A673 (cell line): ENCODE results near the gene BEST4. TPM values are rescaled to one million over a fixed set of nuclear protein-coding genes. Genes with fewer than 3 reads are reported as not detected.

Experiments
- BruUV-seq: library from RNA; stranded (reverse); fragments of 400-500 nt; replicated peaks from 2 replicates; lab custom pipeline; 2021; lab: Mats Ljungman, UMichigan
- CTCF ChIA-PET: fragments of 300-600 bp; sonication (Branson Sonifier 250); formaldehyde crosslinking; loops from one replicate; lab custom pipeline; 2022; ENCODE audit warnings: antibody characterized with exemption; lab: Charles Lee
- POLR2A ChIA-PET: fragments of 300-600 bp; sonication (Branson Sonifier 250); formaldehyde crosslinking; loops from one replicate; lab custom pipeline; 2022; ENCODE audit warnings: antibody characterized with exemption; ENCODE audit not compliant: low non-redundant PET; lab: Charles Lee
- DNase-seq: peaks from one replicate; pipeline ENCODE4 v3.0.0-alpha.2; 2015; ENCODE audit warnings: low spot score
- H3K27ac ChIP-seq: fragments of 200-600 bp; sonication (generic); 2 replicates; pipeline ENCODE4 v1.5.1; 2016; ENCODE audit warnings: mixed run types, low read depth, mild to moderate bottlenecking, mixed read lengths, antibody characterized with exemption, low read length; ENCODE audit not compliant: poor library complexity, severe bottlenecking
- H3K27me3 ChIP-seq: fragments of 200-600 bp; sonication (generic); replicated peaks from 2 replicates; pipeline ENCODE4 v1.6.1; 2017; ENCODE audit warnings: mixed run types, low read depth, mild to moderate bottlenecking, mixed read lengths, antibody characterized with exemption, low read length; ENCODE audit not compliant: insufficient read depth, poor library complexity
- H3K36me3 ChIP-seq: fragments of 200-600 bp; sonication (generic); 2 replicates; pipeline ENCODE4 v1.6.1; 2016; ENCODE audit warnings: mixed run types, mild to moderate bottlenecking, mixed read lengths, antibody characterized with exemption, low read length; ENCODE audit not compliant: insufficient read depth, poor library complexity, severe bottlenecking
- H3K4me1 ChIP-seq: fragments of 200-600 bp; sonication (generic); 2 replicates; pipeline ENCODE4 v1.6.1; 2017; ENCODE audit warnings: mixed run types, mild to moderate bottlenecking, mixed read lengths, antibody characterized with exemption, low read length; ENCODE audit not compliant: insufficient read depth, poor library complexity, severe bottlenecking
- H3K4me3 ChIP-seq: fragments of 200-600 bp; sonication (generic); 2 replicates; pipeline ENCODE4 v1.5.1; 2016; ENCODE audit warnings: low read depth, mixed run types, mild to moderate bottlenecking, mixed read lengths, low read length; ENCODE audit not compliant: poor library complexity, severe bottlenecking
- H3K9me3 ChIP-seq: fragments of 200-600 bp; sonication (generic); 2 replicates; pipeline ENCODE4 v1.6.1; 2016; ENCODE audit warnings: mixed run types, low read depth, mild to moderate bottlenecking, mixed read lengths, antibody characterized with exemption, low read length; ENCODE audit not compliant: poor library complexity, severe bottlenecking
- EZH2 ChIP-seq: fragments of 200-600 bp; sonication (generic); IDR thresholded peaks from 2 replicates; pipeline ENCODE4 v1.6.1; 2017; ENCODE audit warnings: borderline replicate concordance, low read depth, mild to moderate bottlenecking, mixed read lengths, antibody characterized with exemption, low read length; ENCODE audit not compliant: poor library complexity, severe bottlenecking
- intact Hi-C: fragments of 100-400 bp; cut with micrococcal nuclease; formaldehyde crosslinking; loops from one replicate; pipeline ENCODE4 v1.10.0; 2022; ENCODE audit not compliant: unreplicated experiment
- total RNA-seq: library from RNA; stranded (reverse); gene quantifications from 2 replicates; pipeline ENCODE4 v1.2.3, GENCODE V29; 2021
- TF ChIP-seq, protein P1 (sequence below): fragments of 300-800, 200-600 bp; sonication (generic); conservative IDR thresholded peaks from 2 replicates; pipeline ENCODE4 v1.5.1; 2017; ENCODE audit warnings: low read depth, mild to moderate bottlenecking, antibody characterized with exemption, low read length, moderate library complexity, mixed read lengths

Gene BEST4
- total RNA-seq, 1 experiment from 2014 or later, result not detected

GRCh38 chr1:44786841-44787426, 1.0 kb downstream of the BEST4 start:
- intact Hi-C loops, result loop anchor here (5.0 kb wide), 1 partner anchor 225 kb away; the partner anchor contains the start of genes HECTD3 and UROD
- peaks cover 12% of the 10 kb centered on the region for H3K4me1 ChIP-seq
- no peaks in the 10 kb centered on the region for H3K27me3 ChIP-seq
- ChIA-PET CTCF (interaction anchor here (0.6 to 1.3 kb wide), 3 partner anchors 13 to 513 kb away, joined by 3 to 6 read pairs (median 3); partner anchors contain the start of gene PLK3), POLR2A (interaction anchor here (0.5 kb wide), 1 partner anchor 734 kb away, joined by 5 read pairs; no protein-coding TSS in a partner anchor)
- no peaks in the 10 kb centered on the region for H3K9me3 ChIP-seq
- peaks cover 3% of the 10 kb centered on the region for H3K36me3 ChIP-seq
- BruUV-seq, result no TSS peak
- no peak overlapping the region for H3K27ac ChIP-seq
- DNase-seq, result no peak
- H3K4me3 ChIP-seq, result peak overlapping the region; percentile 41
- TF ChIP-seq, protein P1, sequence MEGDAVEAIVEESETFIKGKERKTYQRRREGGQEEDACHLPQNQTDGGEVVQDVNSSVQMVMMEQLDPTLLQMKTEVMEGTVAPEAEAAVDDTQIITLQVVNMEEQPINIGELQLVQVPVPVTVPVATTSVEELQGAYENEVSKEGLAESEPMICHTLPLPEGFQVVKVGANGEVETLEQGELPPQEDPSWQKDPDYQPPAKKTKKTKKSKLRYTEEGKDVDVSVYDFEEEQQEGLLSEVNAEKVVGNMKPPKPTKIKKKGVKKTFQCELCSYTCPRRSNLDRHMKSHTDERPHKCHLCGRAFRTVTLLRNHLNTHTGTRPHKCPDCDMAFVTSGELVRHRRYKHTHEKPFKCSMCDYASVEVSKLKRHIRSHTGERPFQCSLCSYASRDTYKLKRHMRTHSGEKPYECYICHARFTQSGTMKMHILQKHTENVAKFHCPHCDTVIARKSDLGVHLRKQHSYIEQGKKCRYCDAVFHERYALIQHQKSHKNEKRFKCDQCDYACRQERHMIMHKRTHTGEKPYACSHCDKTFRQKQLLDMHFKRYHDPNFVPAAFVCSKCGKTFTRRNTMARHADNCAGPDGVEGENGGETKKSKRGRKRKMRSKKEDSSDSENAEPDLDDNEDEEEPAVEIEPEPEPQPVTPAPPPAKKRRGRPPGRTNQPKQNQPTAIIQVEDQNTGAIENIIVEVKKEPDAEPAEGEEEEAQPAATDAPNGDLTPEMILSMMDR, result no peak
- no peak for TF ChIP-seq EZH2

DNA sequence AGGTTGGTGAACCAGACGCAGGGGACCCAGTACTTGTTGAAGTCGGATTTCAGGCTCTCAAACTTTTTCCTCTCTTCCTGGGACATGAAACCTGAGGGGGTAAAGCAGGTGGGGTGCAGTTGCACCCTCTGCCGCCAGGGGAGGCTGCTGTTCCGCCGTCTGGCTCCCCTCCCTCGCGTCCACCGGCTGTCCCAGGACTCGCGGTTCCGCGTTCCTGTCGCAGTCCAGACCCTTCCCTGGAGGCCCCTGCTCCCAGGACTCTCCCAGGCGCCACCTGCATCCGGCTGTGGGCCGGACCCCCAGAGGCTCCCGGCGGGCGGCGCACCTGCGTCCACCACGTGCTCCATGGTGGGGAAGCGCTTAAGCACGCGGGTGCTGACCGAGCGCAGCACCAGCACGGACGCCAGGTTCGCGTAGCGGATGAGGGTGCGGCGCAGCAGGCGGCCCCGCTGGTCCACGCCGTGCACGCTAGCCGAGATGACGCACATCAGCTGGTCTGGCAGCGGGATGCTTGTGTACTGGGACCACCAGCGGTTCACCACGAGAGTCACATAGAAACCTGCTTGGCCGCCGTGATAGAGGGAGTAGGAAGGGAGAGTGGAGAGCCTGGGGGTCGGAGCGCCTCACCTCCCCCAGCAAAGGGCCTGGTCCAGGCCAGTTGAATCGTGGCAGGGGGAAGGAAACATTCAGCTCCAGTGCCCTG, 1.7 kb downstream of the BEST4 start:
- Histone ChIP-seq H3K9me3 (no peaks in the 10 kb centered on the region), H3K4me3 (peak overlapping the region; percentile 41), H3K36me3 (peaks cover 10% of the 10 kb centered on the region), H3K27me3 (no peaks in the 10 kb centered on the region), H3K4me1 (peaks cover 12% of the 10 kb centered on the region), H3K27ac (no peak overlapping the region)
- DNase-seq, result peak; percentile 81
- BruUV-seq, result no TSS peak
- intact Hi-C loops, result loop anchor here (5.0 kb wide), 1 partner anchor 226 kb away; the partner anchor contains the start of genes HECTD3 and UROD
- TF ChIP-seq EZH2, result no peak
- TF ChIP-seq, protein P1, result peak; percentile 98
- ChIA-PET CTCF (interaction anchor here (0.7 to 1.3 kb wide), 2 partner anchors 14 to 514 kb away, joined by 3 read pairs; partner anchors contain the start of gene PLK3), POLR2A (interaction anchor here (0.5 kb wide), 1 partner anchor 735 kb away, joined by 5 read pairs; no protein-coding TSS in a partner anchor)

GRCh38 chr1:44785501-44786137, 2.4 kb downstream of the BEST4 start:
- Histone ChIP-seq H3K4me3 (peak overlapping the region; percentile 41), H3K27me3 (no peaks in the 10 kb centered on the region), H3K9me3 (no peaks in the 10 kb centered on the region), H3K4me1 (peaks cover 12% of the 10 kb centered on the region), H3K27ac (no peak overlapping the region), H3K36me3 (peaks cover 16% of the 10 kb centered on the region)
- ChIA-PET CTCF (no interaction called here), POLR2A (no interaction called here)
- no peak for DNase-seq
- no TSS peak for BruUV-seq
- intact Hi-C loops, result loop anchor here (5.0 kb wide), 1 partner anchor 227 kb away; the partner anchor contains the start of genes HECTD3 and UROD
- TF ChIP-seq EZH2, result no peak
- TF ChIP-seq, protein P1, result no peak
